ENCODE results near the gene JMY.
"Not testable (repeated sequence)": the region's sequence is repeated elsewhere in the genome, so short reads cannot be mapped to it uniquely, and the experiment has no call there.

Gene JMY

GRCh38 chr5:79236970-79237739, 1.2 kb downstream of the JMY start:
- peak; percentile 34 for DNase-seq (ENCODE audit: low spot score)

GRCh38 chr5:79237740-79238560, 2.0 kb downstream of the JMY start:
- peak; percentile 45 for DNase-seq (ENCODE audit: low spot score)

DNA sequence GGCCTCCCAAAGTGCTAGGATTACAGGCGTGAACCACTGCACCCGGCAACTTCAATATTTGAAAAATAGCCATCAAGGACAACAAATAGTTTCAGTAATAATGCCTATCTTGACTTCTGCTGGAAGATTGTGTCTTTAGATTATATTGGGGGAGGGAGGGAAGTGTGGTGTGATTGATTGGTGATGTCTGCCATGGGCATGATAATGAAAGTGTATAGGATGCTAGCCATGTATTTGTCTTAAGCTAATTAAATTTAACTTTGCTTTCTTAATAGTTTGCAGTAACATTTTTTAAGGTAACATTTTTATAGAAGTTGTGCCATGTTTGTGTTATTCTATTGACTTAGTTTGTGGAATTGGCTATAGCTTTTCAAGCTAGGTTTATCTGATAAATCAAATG, 4.6 kb downstream of the JMY start:
- DNase-seq (ENCODE audit: low spot score), result no peak

- no peak for DNase-seq (ENCODE audit: low spot score)
Observed at GRCh38 chr5:79241535-79241979, 5.6 kb downstream of the JMY start.

GRCh38 chr5:79242242-79243039, 6.5 kb downstream of the JMY start:
- DNase-seq (ENCODE audit: low spot score), result no peak

DNA sequence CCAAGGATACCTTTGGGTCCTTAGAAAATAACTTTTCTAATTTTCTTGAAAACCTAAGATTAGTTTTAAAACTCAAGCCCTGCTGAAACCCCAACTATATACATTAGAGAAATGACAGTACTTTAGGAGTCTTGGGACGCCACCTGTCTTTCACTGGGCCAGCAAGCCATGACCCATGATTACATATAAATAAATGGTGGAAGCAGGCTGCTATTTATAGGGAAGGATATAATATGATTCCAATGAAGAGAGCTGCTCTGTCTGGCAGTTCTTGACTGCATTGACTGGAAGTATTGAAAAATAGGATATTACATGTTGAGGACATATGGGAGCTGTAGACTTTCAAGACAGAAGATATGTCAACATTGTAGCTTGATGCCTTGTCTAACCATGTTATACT, 7.3 kb downstream of the JMY start:
- DNase-seq (ENCODE audit: low spot score), result no peak

- not testable (repeated sequence) for DNase-seq (ENCODE audit: low spot score)
Observed at GRCh38 chr5:79254067-79254466, 18.1 kb downstream of the JMY start.

- DNase-seq (ENCODE audit: low spot score), result no peak
Observed at GRCh38 chr5:79255786-79256557, 20.0 kb downstream of the JMY start.

- DNase-seq (ENCODE audit: low spot score), result no peak
Observed at GRCh38 chr5:79256563-79256962, 20.6 kb downstream of the JMY start.

GRCh38 chr5:79257314-79257713, 21.4 kb downstream of the JMY start:
- no peak for DNase-seq (ENCODE audit: low spot score)

- DNase-seq (ENCODE audit: low spot score), result no peak
Observed at GRCh38 chr5:79258801-79259200, 22.9 kb downstream of the JMY start.

DNA sequence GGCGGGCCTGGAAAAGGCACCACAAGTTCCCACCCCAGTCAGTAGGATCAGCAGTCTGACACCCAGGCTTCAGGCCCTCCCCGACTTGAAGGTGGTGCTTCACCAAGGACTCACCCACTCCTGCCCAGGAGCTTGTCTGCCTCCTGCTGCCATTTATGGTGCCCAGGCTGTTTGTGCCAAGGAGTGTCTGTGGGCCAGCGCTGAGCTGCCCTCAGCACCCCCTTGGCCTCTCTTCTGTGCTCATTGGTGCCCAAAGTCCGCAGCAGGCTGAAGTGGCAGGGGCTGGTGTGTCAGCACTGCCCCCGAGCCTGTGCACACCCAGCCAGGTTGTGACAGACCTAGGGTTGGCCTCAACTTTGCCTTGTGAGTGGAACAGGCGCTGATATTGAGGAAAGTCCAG, 23.5 kb downstream of the JMY start:
- DNase-seq (ENCODE audit: low spot score), result no peak

DNA sequence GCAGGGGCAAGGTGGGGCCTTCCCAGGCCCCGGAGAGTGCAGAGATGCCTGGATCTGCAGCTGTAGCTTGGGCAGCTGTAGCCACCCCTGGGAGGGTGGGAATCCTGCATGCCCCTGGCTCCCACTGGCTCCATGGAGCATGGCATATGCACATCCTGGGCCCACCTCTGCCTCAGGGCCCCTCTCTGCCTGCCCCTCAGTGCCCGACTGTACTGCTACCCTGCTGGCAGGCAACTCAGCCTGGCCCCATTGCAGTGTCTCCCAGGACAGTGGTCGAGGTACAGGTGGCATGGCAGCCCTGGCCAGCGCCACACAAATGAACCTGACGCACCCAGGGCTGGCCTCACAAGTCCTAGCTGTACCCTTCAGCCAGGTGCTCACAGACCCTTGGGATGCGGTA, 23.9 kb downstream of the JMY start:
- DNase-seq (ENCODE audit: low spot score), result no peak

DNA sequence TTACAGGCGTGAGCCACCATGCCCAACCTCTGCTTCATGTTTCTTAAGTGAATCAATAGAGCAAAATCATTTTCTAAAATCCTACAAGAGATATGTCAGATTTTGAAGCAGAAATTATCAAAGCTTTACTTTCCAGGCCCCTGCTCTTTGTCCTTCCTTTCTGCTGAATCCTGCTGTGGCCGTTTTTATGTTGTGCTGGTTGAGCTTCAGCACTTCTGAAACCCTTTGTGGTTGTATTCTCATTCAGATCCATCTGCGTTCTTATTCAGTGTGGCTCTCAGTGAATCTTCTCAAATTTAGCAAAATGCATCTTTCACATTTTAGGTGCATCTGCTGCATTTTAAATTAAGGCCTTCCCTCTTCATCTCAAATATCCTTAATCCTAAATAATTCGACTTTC, 26.0 kb downstream of the JMY start:
- no peak for DNase-seq (ENCODE audit: low spot score)

GRCh38 chr5:79263290-79263689, 27.4 kb downstream of the JMY start:
- peak; percentile 31 for DNase-seq (ENCODE audit: low spot score)

GRCh38 chr5:79267180-79267579, 31.2 kb downstream of the JMY start:
- no peak for DNase-seq (ENCODE audit: low spot score)

GRCh38 chr5:79269733-79270166, 33.8 kb downstream of the JMY start:
- DNase-seq (ENCODE audit: low spot score), result no peak

- DNase-seq (ENCODE audit: low spot score), result no peak
Observed at GRCh38 chr5:79273341-79273740, 37.4 kb downstream of the JMY start.

GRCh38 chr5:79284846-79285245, 48.9 kb downstream of the JMY start:
- no peak for DNase-seq (ENCODE audit: low spot score)

- DNase-seq (ENCODE audit: low spot score), result no peak
Observed at GRCh38 chr5:79285285-79285684, 49.4 kb downstream of the JMY start.

DNA sequence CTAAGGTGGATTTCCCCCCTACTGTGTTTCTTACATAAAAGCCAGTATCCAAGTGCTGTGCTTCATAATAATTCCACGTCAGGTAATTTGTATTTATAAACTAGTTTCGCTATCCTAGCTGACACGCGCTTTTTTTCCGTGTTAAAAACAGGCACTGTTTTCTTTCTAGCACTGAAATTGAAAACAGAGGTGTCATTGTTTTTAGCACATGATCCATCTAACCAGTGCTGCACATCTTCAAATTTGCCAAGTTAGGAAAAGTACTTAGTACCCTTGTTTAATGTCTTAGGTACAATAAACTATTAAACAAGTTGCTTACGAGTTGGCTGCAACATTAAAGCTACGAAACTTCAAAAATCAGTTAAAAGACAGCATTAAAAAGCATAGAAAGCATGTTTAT, 49.9 kb downstream of the JMY start:
- DNase-seq (ENCODE audit: low spot score), result no peak

- DNase-seq (ENCODE audit: low spot score), result no peak
Observed at GRCh38 chr5:79287380-79287779, 51.4 kb downstream of the JMY start.

All from NAMALWA (cell line).